HUES6 (cell line): ENCODE results near the gene CDH26.

Source experiments
- H3K27ac ChIP-seq: 2 replicates; pipeline ENCODE4 v1.7.0; 2013; ENCODE audit warnings: low read depth, mild to moderate bottlenecking, low read length, inconsistent platforms
- H3K27me3 ChIP-seq: 2 replicates; pipeline ENCODE4 v1.6.1; 2013; ENCODE audit warnings: low read length; ENCODE audit not compliant: control insufficient read depth, insufficient read depth
- H3K36me3 ChIP-seq: 2 replicates; pipeline ENCODE4 v1.6.1; 2013; ENCODE audit warnings: low read length; ENCODE audit not compliant: control insufficient read depth, insufficient read depth
- H3K4me1 ChIP-seq: 2 replicates; pipeline ENCODE4 v1.6.1; 2013; ENCODE audit warnings: low read length; ENCODE audit not compliant: control insufficient read depth, insufficient read depth
- H3K4me3 ChIP-seq: 2 replicates; pipeline ENCODE4 v1.5.1; 2013; ENCODE audit warnings: low read depth, low read length
- H3K9ac ChIP-seq: one replicate; pipeline ENCODE4 v1.6.1; 2013; ENCODE audit warnings: mild to moderate bottlenecking, low read length
- H3K9me3 ChIP-seq: 2 replicates; pipeline ENCODE4 v1.6.1; 2013; ENCODE audit warnings: low read depth, low read length; ENCODE audit not compliant: control insufficient read depth, insufficient read depth

CDH26 gene

DNA sequence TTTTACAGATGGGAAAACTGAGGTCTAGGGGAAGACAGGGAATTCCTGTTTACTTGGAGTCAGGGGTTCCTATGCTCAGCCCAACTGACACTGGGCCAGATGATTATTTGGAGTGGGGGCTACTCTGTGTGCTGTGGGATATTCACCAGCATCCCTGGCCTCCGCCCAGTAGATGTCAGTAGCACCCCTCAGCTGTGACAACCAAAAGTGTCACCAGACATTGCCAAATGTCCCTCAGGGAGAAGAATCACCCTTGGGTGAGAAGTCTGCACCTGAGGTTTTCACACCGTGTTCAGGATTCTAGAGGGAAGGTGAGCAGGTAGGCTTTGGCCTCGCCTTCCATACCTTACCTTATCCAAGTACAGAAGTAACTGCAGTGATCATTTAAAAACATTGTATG is 27.6 kb downstream of the CDH26 start:
- Histone ChIP-seq H3K9me3 (no peaks in the 10 kb centered on the region), H3K4me1 (peaks cover 15% of the 10 kb centered on the region), H3K9ac (no peak overlapping the region), H3K36me3 (no peaks in the 10 kb centered on the region), H3K4me3 (no peak overlapping the region), H3K27ac (no peak overlapping the region), H3K27me3 (no peaks in the 10 kb centered on the region)

DNA sequence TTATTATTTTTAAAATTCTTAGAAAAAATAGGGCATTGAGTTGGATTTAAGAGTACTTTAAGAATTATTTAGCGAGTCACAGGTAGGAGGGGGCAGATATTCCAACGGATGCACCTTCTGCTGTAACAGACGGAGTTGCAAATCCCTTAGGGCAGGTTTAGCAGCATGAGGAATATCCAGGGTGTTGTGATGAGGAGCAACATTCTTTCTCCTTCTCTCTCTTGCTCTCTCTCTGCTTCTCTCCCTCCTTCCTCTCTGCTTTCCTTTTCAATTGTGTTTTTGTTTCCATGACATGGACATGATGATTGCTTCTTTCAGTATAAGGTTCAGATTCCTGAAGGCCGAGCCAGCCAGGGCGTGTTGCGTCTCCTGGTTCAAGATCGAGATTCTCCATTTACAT is 28.9 kb downstream of the CDH26 start:
- H3K4me1 ChIP-seq, result peaks cover 19% of the 10 kb centered on the region
- H3K9me3 ChIP-seq, result no peaks in the 10 kb centered on the region
- no peak overlapping the region for H3K4me3 ChIP-seq
- no peaks in the 10 kb centered on the region for H3K27me3 ChIP-seq
- no peak overlapping the region for H3K9ac ChIP-seq
- H3K36me3 ChIP-seq, result no peaks in the 10 kb centered on the region
- H3K27ac ChIP-seq, result no peak overlapping the region

DNA sequence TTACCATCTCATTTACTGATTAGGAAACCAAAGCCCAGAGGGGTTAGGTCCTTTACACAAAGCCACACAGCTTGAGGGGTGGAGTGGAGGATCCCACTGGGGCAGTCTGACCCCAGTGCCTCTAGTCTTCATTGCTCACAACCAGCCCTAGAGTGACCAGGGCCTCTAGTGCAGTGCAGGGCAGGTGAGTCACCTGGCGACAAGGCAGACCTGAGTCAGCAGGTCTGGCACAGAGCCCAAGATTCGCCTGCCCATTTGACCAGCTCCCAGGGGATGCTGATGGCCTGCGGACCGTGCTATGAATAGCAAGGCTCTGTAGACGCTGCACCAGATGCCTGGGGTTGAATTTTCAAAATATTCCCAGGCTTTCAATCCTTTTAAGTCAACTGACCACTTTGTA is 29.9 kb downstream of the CDH26 start:
- no peaks in the 10 kb centered on the region for H3K9me3 ChIP-seq
- H3K27me3 ChIP-seq, result no peaks in the 10 kb centered on the region
- H3K4me1 ChIP-seq, result peaks cover 19% of the 10 kb centered on the region
- H3K4me3 ChIP-seq, result no peak overlapping the region
- no peaks in the 10 kb centered on the region for H3K36me3 ChIP-seq
- H3K27ac ChIP-seq, result no peak overlapping the region
- no peak overlapping the region for H3K9ac ChIP-seq

DNA sequence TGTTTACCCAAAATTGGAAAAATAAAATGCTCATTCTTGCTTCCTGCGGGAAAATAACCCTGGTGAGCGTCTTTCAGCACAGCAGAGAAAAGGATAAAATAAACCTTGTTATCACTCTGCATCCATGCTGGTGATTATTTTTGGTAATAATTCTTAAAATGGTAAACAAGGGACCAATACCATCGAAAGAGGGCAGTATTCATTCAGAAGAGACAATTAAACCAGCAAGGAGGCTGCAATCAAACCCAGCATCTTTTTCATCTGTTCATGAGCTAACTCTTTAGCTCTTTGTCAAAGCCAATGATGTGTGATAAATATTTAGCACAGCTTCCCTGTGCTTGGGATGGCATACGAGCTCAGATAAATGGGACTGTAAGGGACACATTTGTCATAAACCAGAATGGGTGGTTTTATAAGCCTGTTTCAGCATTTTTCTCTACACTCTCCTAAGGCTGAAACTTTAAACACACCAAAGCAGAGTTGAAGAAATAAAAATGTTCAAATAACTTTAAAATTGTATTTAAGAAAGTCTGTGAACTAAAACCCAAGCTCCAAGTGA is 34.4 kb downstream of the CDH26 start:
- Histone ChIP-seq H3K27me3 (no peaks in the 10 kb centered on the region), H3K9ac (no peak overlapping the region), H3K9me3 (no peaks in the 10 kb centered on the region), H3K4me3 (no peak overlapping the region), H3K4me1 (peaks cover 22% of the 10 kb centered on the region), H3K36me3 (no peaks in the 10 kb centered on the region), H3K27ac (no peak overlapping the region)

DNA sequence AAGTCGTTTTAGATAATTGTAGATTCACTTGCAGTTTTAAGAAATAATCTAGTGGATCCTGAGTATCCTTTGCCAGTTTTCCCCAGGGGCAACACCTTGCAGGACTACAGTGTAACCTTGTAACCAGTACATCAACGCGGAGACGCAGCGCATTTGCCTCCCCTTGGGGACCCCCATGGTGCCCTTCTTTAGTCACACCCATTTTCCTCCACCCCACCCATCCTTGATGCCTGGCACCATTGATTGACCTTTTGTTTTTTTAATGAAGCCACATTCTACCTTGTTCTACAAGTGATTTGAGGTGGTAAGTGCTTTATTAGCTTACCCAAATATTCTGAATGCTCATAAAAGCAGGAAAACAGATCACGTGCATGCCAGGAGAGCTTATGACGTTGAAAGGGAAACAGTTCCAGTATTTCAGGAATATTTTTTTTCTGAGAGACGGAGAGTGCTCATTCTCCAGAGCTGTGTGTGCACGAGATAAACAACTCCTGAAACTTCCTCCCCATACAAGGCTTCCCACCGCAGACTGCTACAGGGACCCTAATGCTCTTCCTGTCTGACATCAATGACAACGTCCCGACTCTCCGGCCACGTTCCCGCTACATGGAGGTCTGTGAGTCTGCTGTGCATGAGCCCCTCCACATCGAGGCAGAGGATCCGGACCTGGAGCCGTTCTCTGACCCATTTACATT is 35.7 kb downstream of the CDH26 start:
- Histone ChIP-seq H3K9ac (peak overlapping the region; percentile 49), H3K4me3 (peak overlapping the region; percentile 51), H3K9me3 (no peaks in the 10 kb centered on the region), H3K36me3 (no peaks in the 10 kb centered on the region; the same call in 1 of the 2 replicates), H3K4me1 (peaks cover 13% of the 10 kb centered on the region), H3K27ac (peak overlapping the region; percentile 58; the same call in 1 of the 2 replicates), H3K27me3 (no peaks in the 10 kb centered on the region)

DNA sequence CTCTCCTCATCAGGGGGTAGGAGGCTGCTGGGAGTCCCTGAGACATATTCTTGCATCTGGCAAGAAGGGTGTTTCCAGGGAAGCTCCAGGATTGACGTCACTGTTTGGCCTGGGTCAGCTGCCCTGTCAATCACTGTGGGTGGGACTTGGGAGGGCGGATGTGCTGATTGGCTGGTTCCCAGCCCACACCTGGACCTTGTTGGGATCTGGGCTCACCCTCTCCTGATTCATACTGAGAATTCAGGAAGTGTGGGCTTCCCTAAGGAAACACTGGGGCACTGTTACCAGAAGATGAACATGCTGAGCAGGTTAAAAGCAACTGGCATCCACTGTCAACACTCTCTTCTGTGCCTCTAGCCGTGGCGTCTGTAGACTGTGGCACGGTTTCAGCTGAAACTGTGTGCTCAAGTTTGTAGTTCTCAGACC is 36.5 kb downstream of the CDH26 start:
- Histone ChIP-seq H3K36me3 (no peaks in the 10 kb centered on the region; the same call in 1 of the 2 replicates), H3K27ac (peak overlapping the region; percentile 58; the same call in 1 of the 2 replicates), H3K27me3 (no peaks in the 10 kb centered on the region), H3K4me1 (peaks cover 12% of the 10 kb centered on the region), H3K4me3 (peak overlapping the region; percentile 51), H3K9me3 (no peaks in the 10 kb centered on the region), H3K9ac (peak overlapping the region; percentile 49)

DNA sequence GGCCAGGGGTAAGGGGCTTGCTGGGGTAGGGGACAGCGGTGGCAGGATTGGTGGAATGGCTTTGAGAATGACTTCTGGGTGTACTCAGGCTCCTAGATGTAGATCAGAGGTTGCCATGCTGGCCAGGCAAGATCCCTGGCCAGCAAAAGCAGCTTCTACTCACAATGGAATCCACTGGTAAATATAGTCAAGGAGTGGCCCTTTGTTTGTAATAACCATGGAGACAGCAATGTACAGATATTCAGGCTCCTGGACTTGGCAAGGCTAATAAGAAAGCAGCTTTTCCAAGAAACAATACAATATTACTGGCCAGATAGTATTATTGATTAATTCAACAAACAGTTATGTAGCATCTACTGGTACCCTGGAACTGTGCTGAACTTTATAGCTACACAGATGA is 37.9 kb downstream of the CDH26 start:
- H3K9me3 ChIP-seq, result no peaks in the 10 kb centered on the region
- no peaks in the 10 kb centered on the region for H3K27me3 ChIP-seq
- no peak overlapping the region for H3K9ac ChIP-seq
- no peak overlapping the region for H3K27ac ChIP-seq
- no peak overlapping the region for H3K4me3 ChIP-seq
- H3K4me1 ChIP-seq, result peaks cover 15% of the 10 kb centered on the region
- no peaks in the 10 kb centered on the region; the same call in 1 of the 2 replicates for H3K36me3 ChIP-seq

DNA sequence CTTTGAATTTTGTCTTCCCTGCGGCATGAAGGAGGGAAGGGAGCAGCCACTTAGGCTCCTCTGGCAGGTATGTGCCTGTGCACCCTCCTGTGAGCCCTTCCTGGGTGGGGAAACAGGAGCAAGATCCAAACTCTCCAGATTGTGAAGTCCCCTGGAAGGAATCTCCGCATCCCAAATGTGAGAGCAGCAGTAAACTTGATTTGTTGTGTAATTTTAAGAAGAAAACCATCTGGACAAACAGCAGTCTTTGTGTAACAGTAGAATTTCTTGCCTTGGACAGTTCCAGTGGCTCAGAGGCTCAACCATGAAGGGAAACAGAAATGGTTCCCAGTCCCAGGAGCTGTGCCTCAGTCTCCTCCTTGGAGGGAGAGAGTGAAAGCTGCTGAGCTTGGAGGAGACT is 39.7 kb downstream of the CDH26 start:
- no peak overlapping the region for H3K9ac ChIP-seq
- H3K36me3 ChIP-seq, result no peaks in the 10 kb centered on the region; the same call in 1 of the 2 replicates
- no peaks in the 10 kb centered on the region for H3K9me3 ChIP-seq
- no peaks in the 10 kb centered on the region for H3K27me3 ChIP-seq
- no peak overlapping the region for H3K4me3 ChIP-seq
- H3K27ac ChIP-seq, result no peak overlapping the region
- peaks cover 11% of the 10 kb centered on the region for H3K4me1 ChIP-seq

DNA sequence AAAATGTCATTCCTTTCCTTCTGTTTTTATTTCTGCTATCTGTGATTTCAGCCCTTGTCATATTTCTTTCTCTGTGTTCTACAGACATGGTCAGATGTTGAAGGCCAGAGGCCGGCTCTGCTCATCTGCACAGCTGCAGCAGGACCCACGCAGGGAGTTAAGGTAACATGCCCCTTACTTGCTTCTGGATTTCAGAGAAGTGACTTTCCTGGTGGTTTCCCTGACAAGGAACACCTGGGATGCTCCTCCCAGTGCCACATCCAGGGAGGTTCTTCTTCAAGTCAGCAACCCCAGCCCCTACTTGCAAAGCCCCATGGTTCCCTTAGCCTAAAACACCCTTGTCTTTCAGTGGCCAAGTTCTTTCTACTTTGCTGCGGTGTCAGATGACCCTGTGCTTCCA is 41.3 kb downstream of the CDH26 start:
- H3K9ac ChIP-seq, result no peak overlapping the region
- H3K36me3 ChIP-seq, result no peaks in the 10 kb centered on the region; the same call in 1 of the 2 replicates
- H3K9me3 ChIP-seq, result no peaks in the 10 kb centered on the region

DNA sequence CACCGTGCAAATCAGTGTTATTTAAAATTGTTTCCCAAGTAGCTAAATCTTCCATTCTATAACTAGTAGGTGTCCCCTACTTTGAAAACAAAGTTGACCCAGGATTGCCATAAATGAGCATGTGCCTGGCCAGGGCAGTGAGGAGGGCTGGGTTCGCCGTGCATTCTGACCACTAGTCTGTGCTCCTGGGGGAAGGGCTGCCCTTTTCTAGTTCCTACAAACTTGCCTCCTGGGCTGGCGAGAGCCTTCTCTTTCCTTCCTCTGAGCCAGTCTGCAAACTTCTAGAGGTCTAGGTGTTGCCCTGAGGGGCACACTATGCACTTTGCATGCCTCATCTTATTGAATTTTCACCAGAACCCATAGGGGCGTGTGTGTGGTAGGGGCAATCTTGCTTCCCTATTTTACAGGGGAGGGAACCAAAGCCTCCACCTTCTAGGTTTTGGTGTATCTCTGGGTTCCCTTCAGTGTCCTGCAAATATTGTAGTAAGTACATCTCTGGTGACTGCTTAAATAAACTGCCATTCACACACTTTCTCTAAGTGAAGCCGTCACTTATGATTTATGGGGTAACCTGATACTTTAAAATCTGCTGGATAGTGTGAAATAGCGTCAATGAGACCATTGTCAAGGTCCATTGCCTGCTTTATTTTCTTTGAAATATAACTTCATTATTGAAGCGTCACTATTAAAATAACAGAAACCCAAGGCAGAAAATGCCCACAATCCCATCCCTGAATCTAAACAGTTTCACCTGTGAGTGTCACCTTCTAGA is 42.2 kb downstream of the CDH26 start:
- Histone ChIP-seq H3K27me3 (no peaks in the 10 kb centered on the region), H3K27ac (no peak overlapping the region), H3K4me3 (no peak overlapping the region), H3K36me3 (no peaks in the 10 kb centered on the region; the same call in 1 of the 2 replicates), H3K4me1 (peaks cover 4% of the 10 kb centered on the region; the same call in 1 of the 2 replicates), H3K9ac (no peak overlapping the region), H3K9me3 (no peaks in the 10 kb centered on the region)

More for the DNA sequence above, 41.3 kb downstream of the CDH26 start:
- H3K27me3 ChIP-seq, result no peaks in the 10 kb centered on the region
- H3K4me3 ChIP-seq, result no peak overlapping the region
- H3K4me1 ChIP-seq, result peaks cover 11% of the 10 kb centered on the region
- H3K27ac ChIP-seq, result no peak overlapping the region

DNA sequence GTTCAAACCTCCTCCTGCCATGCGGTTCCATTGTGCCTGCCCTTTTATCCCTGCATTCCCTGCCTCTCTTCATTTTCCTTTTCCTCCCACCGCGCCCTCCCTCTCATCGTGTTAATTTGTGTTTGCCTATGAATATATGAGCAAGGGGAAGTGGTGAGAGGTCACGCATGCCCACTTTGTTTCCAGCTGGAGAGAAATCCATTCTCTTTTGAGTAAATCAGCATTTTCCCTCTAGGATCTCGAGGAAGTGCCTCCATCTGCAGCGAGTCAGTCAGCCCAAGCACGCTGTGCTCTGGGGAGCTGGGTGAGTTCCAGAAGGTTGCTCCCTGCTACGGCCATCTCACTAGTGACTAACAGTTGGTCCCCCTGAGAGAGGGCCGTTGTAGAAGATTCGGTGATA is 42.9 kb downstream of the CDH26 start:
- Histone ChIP-seq H3K4me1 (peaks cover 4% of the 10 kb centered on the region; the same call in 1 of the 2 replicates), H3K9me3 (no peaks in the 10 kb centered on the region), H3K27me3 (no peaks in the 10 kb centered on the region), H3K9ac (no peak overlapping the region), H3K36me3 (no peaks in the 10 kb centered on the region; the same call in 1 of the 2 replicates), H3K27ac (no peak overlapping the region), H3K4me3 (no peak overlapping the region)
